DMS153 treated with DMSO at 0.1 percent for 48 hours (cell line): ENCODE results near the gene GAA.
A peak's percentile ranks its signal among the peaks of the same experiment; 100 is the strongest.

ENCODE experiments used
- DNase-seq: peaks from one replicate; lab custom pipeline; 2025; ENCODE audit not compliant: unreplicated experiment; lab: John Stamatoyannopoulos, UW

GAA gene

DNA sequence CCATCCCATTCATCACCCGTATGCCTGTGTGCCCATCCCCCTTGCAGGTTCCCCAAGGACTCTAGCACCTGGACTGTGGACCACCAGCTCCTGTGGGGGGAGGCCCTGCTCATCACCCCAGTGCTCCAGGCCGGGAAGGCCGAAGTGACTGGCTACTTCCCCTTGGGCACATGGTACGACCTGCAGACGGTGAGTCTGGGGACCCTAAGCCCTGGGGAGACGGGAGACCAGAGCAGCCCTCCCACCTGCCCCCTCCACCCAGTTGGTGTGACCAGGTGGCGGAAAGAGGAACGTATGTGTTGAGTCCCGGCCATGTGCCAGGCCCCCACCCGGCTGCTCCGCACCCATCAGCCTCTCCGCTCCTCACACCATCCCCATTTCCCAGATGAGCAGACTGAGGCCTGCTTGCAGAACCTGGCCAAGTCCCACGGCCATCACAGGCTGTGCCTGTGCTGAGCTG is 15.6 kb downstream of the GAA start:
- no peak for DNase-seq

DNA sequence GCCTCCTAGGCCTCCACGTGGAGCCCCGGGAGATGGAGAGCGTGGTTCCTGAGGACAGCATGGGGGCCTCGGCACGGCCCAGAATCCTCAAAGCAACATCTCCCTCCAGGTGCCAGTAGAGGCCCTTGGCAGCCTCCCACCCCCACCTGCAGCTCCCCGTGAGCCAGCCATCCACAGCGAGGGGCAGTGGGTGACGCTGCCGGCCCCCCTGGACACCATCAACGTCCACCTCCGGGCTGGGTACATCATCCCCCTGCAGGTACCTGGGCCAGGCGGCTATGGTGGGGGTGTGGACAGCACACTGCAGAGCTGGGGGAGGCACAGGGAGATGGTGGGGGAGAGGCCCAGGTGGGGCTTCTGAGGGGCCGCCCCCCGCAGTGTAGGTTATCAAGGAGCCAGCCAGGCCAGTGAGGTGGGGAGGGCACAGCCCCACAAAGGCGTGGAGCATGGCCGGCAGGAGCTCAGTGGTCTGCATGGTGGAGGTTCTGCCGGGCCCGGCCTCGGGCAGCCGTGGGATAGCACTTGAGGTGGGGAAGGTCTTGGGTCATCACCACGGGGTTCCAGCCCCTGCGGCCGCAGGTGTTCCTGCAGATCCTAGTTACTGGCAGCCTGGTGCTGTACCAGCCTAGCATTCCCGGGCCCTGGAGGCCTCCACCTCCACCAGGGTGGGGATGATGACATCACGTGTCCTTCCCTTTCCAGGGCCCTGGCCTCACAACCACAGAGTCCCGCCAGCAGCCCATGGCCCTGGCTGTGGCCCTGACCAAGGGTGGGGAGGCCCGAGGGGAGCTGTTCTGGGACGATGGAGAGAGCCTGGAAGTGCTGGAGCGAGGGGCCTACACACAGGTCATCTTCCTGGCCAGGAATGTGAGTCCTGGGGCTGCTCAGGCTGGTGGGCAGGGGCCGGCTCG is 16.4 kb downstream of the GAA start:
- no peak for DNase-seq

DNA sequence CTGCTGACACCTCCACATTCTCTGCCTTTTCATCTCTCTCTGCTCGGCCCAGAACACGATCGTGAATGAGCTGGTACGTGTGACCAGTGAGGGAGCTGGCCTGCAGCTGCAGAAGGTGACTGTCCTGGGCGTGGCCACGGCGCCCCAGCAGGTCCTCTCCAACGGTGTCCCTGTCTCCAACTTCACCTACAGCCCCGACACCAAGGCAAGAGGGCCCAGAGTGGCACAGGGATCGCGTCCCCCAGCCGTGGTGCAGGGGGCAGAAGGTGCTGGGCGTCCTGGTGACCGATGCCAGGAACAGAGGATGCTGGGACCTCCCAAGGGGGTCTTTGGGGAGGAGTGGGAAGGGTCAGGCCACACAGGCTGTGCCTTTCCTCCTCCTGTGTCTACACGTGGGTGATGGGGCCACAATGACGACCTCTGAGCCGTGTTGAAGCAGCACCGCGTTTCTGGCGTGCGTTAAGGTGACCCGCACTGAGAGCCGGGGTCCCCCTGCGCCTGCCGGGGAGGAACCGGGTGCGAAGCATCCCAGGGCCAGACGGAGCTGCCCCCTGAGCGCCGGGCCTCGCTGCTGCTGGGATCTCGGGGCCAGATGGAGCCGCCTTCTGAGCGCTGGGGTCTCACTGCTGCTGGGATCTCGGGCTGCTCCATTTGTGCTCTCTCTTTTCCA is 17.4 kb downstream of the GAA start:
- DNase-seq: no peak

DNA sequence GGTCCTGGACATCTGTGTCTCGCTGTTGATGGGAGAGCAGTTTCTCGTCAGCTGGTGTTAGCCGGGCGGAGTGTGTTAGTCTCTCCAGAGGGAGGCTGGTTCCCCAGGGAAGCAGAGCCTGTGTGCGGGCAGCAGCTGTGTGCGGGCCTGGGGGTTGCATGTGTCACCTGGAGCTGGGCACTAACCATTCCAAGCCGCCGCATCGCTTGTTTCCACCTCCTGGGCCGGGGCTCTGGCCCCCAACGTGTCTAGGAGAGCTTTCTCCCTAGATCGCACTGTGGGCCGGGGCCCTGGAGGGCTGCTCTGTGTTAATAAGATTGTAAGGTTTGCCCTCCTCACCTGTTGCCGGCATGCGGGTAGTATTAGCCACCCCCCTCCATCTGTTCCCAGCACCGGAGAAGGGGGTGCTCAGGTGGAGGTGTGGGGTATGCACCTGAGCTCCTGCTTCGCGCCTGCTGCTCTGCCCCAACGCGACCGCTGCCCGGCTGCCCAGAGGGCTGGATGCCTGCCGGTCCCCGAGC is 17.9 kb downstream of the GAA start:
- no peak for DNase-seq

DNA sequence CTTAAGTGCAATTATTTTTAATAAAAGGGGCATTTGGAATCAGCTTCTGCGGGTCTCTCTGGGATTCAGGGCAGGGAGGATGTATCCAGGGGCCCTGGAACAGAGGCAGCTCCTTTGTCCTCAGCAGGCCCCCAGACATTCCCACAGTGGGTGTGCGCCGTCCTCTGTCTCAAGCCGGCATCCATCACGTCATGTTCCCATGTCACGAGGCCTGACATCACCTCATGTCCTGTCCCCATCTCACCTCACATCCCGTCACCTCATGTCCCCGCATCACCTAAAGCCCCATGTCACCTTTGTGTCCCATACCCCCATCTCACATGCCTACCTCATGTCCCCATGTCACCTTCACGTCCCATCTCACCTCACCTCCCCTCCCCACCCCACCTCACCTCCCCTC is 18.5 kb downstream of the GAA start:
- no peak for DNase-seq

DNA sequence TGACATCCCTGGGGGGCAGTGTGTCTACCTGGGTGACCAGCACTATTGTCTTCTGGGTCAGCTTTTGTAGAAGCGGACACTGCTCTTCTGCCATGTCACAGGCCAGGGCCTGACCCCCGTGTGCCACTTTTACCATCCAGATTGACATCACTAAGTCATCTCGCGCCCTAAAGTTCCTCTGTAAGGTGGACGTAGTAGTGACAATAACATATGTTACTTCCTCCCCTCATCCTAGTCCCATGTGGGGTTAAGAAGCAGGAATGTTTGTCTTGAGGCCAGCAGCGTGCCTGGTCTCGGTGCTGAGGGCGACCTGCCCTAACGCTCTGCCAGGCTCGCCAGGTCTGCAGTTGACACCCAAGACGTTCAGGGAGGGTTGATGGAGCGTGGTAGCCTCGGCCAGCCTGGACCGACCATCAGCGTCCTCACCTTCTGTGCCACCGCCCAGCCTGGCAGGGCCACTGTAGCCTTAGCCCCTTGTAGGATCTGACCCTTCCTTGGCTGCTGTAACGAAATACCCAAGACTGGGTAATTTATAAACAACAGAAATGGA is 20.7 kb downstream of the GAA start:
- no peak for DNase-seq

DNA sequence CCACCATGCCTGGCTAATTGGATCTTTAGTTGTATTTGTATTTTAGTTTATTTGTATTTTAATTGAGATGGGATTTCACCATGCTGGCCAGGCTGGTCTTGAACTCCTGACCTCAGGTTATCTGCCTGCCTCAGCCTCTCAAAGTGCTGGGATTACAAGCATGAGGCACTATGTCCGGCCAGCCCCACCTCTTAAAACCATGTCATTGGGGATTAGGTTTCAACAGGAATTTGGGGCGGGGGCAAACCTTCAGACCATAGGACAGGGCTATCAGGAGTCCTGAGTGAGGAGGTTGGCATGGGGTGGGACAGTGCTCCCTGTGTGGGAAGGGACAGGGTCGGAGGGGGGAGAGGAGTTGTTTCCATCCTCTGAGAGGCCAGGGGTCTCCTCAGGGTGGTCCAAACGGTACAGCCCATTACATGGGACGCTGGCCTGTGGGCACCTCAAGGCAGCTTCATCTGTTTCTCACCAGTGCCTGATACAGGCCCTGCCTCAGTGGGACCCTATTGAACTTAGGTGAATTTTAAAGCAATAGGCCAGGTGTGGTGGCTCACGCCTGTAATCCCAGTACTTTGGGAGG is 21.6 kb downstream of the GAA start:
- DNase-seq: no peak

DNA sequence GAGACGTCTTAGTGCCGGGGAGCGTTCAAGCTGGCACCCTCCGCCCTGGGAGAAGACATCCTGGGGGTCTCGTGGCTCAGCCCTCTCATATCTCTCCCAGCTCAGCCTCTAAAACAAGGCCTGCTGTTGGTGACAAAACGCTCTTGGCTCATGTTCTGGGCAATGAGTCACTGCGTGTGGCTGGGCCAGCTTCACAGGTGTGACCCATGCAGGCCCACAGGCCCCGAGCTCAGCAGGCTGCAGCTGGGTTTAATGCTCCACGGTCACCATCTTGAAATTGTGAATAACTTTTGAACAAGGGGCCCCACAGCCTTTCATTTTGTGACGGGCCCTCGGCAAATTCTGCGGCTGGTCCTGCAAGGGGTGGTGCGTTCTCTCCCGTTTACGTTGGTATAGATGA is 22.4 kb downstream of the GAA start:
- no peak for DNase-seq

DNA sequence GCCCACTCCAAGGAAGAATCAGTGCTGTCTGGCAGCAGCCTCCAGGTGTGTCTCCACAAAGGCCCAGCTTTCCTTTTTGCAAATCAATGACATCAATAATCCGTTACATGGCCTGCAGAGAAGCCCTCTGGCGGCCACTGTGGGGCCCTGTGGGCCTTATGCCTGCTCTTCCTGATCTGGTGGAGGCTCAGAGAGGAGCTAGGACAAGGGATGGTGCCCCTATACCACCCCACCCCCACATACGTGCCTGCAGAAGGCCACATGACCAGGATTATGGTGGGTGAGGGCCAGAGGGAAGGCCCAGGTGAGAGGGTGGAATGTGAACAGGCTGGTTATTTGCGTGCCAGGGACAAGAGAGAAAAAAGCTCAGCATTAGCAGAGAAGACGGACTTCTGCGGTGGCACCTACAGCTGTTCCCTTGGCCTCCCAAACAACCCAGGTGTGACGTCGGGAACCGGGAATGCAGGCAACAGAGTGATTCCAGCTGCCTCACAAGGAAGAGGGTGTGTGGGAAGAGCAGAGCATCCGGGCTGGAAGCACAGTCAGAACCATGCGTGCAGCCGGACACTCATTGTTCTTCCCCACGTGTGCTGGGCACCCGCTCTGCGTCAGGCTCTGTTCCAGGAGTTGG is 23.1 kb downstream of the GAA start:
- peak; percentile 41 for DNase-seq

DNA sequence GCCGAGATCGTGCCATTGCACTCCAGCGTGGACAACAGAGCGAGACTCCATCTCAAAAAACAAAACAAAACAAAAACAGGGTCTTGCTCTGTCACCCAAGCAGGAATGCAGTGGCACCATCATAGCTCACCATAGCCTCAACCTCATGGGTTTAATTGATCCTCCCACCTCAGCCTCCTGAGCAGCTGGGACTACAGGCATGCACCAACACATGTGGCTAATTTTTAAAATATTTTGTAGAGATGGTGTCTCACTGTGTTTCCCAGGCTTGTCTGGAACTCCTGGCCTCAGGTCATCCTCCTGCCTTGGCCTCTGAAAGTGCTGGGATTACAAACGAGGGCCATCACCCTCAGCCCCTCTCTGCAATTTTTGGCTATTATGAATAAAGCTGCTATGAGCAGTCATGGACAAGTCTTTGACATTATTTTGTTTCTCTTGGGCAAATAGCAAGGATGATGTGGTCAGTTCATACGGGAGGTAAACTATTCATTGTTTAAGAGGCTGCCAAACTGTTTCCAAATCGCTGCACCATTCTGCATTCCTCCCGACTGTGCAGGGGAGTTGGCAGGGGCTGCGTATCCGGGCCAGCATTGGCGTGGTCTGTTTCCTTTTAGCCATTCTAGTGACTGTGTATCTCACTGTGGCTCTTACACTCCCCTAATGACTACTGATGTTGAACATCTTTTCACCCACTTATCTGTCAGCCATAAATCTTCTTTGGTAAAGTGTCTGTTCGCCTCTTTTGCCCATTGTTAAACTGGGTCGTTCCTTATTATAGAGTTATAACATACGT is 24.5 kb downstream of the GAA start:
- no peak for DNase-seq

DNA sequence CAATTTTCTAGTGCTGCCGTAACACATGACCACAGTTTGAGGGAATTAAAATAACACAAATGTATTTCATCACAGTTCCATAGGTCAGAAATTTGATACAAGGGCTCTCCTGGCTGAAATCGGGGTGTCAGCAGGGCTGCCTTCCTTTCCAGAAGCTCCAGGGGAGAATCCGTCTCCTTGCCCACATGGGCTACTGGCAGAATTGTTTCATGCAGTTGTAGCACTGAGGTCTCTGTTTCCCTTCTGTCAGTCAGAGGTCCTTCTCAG is 25.0 kb downstream of the GAA start:
- no peak for DNase-seq

DNA sequence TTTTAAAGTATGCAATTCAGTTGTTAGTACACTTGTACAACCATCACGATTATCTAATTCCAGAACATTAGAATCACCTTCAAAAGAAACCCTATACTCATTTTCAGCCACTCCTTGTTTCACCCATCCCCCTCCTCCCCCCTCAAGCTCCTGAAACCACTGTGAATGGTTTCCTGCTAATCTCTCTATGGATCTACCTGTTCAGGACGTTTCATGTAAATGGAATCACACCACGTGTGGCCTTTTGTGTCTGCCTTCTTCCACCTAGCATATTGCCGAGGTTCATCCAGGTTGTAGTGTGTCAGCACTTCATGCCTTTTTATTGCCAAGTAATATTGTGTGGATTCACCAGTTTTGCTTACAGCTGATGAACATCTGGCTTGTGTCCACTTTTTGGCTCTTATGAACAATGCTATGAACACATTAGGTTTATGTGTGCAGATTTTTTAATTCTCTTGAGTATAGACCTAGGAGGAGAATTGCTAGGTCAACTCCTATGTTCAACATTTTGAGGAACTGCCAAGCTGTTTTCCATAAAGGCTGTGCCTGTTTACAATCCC is 27.7 kb downstream of the GAA start:
- DNase-seq: no peak

DNA sequence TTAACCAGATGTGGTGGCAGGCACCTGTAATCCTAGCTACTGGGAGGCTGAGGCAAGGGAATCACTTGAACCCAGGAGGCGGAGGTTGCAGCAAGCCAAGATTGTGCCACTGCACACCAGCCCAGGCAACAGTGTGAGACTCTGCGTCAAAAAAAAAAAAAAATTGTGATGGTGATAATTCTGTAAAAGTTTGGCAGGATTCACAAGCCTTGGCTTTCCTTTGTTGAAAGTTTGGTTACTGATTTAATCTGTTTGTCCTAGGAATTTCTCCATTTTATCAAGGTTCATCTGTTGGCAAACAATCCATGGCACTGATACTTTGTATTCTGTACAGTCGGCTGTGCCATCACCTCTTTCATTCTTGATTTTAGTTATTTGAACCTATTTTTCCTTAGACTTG is 29.6 kb downstream of the GAA start:
- DNase-seq: no peak

DNA sequence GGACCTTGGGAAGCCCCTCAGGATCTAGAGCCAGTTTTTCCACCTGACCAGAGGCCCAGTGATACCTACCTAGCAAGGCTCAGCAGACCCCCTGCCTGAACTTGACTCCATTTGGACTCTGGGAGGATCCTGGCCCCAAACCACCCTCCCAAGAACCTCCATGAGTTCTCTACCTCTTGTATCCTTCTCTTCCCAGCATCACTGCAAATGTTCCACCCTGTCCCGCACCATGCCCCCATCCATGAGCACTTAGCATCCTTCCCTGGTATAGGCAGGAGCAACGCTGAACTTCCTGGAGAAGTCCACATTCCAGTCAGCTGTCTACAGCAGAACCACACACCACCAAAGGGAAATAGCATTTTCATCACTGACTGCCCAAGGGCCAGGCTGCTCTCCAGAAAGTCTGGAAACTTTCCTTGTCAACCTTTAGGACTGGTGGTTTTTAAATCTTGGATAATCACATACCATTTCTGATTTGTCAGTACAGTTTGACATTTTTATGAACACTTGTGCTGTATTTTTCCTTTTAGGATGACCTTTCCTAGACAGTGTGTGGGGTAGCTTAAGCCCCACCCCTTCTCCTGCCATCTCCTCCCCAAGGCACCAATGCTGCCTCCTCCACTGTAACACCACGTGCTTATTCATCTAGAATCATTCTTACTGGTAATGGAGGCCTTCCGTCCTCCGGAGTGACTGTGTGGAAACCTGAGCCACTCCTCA is 31.7 kb downstream of the GAA start:
- DNase-seq: no peak

DNA sequence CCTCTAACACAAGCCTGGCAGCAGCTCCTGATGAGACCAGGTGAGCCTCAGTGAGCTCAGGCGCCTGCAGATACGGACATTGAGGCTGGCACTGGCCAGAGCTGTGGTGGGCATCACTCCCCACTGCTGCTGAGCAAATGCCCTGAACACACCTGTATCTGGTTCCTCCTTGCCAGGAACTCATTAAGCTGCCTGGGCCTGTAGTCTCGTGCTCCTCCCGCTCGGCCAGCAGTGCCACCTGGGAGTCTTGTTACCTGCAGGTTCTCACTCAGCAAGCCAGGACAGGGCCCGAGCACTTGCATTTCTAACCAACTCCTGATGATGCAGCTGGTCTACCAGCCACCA is 32.2 kb downstream of the GAA start:
- no peak for DNase-seq

DNA sequence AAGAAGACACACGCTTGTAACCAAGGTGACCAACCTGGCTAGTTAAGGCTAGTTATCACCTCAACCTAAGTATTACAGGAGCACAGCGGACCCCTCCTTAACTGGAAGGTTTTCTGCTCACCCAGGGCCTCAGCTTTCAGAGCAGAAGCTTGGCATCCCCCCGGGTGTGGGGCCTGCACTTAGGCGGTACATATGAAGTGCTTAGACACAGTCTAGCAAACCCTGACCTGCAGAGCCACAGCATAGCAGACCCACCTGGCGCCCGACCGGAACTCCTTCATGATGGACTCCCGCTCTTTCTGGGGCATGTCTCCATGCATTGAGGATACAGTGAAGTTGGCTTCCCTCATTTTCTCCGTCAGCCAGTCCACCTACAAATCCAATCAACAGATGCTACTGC is 35.8 kb downstream of the GAA start:
- no peak for DNase-seq

DNA sequence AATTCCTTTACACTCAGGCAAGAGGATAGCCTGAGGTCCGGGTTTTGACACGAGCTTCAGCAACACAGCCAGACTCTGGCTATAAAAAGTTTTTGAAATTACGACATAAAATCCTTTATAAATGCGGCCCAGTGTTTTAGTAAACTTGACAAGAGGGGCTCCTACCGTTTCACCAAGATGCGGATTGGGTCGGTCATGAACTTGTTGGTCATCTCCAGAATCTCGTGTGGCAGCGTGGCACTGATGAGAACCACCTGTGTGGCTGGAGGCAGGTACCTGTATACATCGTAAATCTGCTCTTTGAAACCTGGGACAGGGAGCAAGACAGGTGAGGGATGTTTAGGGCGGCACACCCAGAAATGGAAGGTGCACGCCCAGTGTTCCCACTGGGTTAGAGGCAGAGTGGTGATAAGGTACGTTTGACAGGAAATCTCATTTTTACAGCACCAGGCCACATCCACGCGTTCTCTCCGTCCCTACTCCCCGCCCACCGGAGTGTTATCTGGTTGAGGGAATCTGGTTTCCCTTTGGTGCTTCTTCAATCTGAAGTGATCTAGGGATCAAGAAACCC is 37.6 kb downstream of the GAA start:
- no peak for DNase-seq

DNA sequence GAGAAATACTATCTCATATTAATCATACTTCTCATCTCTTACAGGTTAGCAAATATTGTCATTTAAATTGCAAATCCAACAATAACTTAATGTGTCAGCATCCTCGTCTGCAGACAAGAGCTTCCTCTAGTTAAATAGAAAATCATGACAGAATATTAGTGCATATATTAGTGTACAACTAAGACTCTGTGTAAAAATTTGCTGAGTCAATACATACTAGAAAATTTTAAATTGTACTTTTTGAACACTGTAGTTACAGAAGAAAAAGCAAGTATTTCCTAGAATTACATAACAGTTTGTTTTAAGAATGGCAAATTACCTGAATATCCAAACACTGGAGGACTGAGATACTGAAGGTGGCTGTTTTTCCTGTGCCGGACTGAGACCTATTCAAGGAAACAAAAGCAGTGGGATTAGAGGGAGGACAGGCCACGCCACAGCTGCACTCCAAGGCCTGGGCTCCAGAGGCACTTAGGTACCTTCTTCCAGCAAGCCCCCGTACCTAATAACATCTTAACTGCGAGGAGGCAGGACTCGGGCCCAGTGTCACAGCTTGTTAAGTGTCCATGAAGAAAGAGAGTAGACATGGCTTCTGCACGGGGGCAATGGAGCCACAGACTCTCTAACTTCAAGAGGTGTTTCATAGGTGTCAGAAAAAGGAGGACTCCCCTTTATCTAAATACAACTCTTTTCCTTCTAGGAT is 40.2 kb downstream of the GAA start:
- DNase-seq: no peak

DNA sequence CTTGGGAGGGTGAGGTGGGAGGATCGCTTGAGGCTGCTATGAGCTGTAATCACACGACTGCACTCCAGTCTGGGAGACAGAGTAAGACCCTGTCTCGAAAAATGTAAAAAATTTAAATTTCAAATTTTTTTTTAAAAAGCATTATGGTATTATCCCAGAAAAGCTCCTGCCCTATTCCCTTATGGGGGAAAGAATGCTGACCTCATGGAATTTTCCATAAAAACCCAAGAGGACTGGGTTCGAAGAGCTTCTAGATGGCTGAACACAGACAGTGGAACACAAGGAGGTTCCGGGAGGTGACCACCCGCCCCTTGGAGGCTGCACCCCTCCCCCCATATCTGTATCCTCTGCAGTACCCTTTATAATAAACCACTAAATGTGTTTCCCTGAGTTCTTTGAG is 41.5 kb downstream of the GAA start:
- no peak for DNase-seq
